HG02852 (cell line): ENCODE measurements around the gene AP1M1.
"Not testable (repeated sequence)": the region's sequence is repeated elsewhere in the genome, so short reads cannot be mapped to it uniquely, and the experiment has no call there.

Source experiments
- ATAC-seq: cut with Tn5 transposase; IDR thresholded peaks from one replicate; pipeline ENCODE4 v1.9.1; 2021; ENCODE audit warnings: mild to moderate bottlenecking, moderate library complexity; ENCODE audit not compliant: unreplicated experiment

AP1M1 gene

GRCh38 chr19:16260160-16260811, 62.6 kb downstream of the AP1M1 start:
- no peak for ATAC-seq

- ATAC-seq = no peak
Measured at GRCh38 chr19:16260812-16261161, 63.1 kb downstream of the AP1M1 start.

- no peak for ATAC-seq
Measured at GRCh38 chr19:16261584-16262368, 64.1 kb downstream of the AP1M1 start.

- ATAC-seq = no peak
Measured at GRCh38 chr19:16262618-16263017, 64.9 kb downstream of the AP1M1 start.

- ATAC-seq = no peak
Measured at GRCh38 chr19:16263141-16263761, 65.5 kb downstream of the AP1M1 start.

- ATAC-seq = no peak
Measured at GRCh38 chr19:16265205-16265604, 67.5 kb downstream of the AP1M1 start.

- ATAC-seq = no peak
Measured at GRCh38 chr19:16265890-16266585, 68.3 kb downstream of the AP1M1 start.

- no peak for ATAC-seq
Measured at GRCh38 chr19:16266586-16266942, 68.9 kb downstream of the AP1M1 start.

GRCh38 chr19:16268676-16269319, 71.1 kb downstream of the AP1M1 start:
- no peak for ATAC-seq

GRCh38 chr19:16272945-16273344, 75.2 kb downstream of the AP1M1 start:
- ATAC-seq = no peak

- no peak for ATAC-seq
Measured at GRCh38 chr19:16274447-16274846, 76.7 kb downstream of the AP1M1 start.

GRCh38 chr19:16280306-16280705, 82.6 kb downstream of the AP1M1 start:
- no peak for ATAC-seq

- ATAC-seq = no peak
Measured at GRCh38 chr19:16281743-16282142, 84.0 kb downstream of the AP1M1 start.

GRCh38 chr19:16283210-16284061, 85.7 kb downstream of the AP1M1 start:
- ATAC-seq = no peak

- no peak for ATAC-seq
Measured at GRCh38 chr19:16284505-16284904, 86.8 kb downstream of the AP1M1 start.

GRCh38 chr19:16285079-16285478, 87.4 kb downstream of the AP1M1 start:
- ATAC-seq = not testable (repeated sequence)

GRCh38 chr19:16285769-16286498, 88.2 kb downstream of the AP1M1 start:
- ATAC-seq = no peak

GRCh38 chr19:16288544-16288943, 90.8 kb downstream of the AP1M1 start:
- ATAC-seq = no peak

GRCh38 chr19:16289594-16289993, 91.9 kb downstream of the AP1M1 start:
- no peak for ATAC-seq

- no peak for ATAC-seq
Measured at GRCh38 chr19:16290692-16291091, 93.0 kb downstream of the AP1M1 start.
